HCEC 1CT (cell line): Measurements from ENCODE around the gene ACMSD.

ENCODE experiments used
- DNase-seq: peaks from one replicate; pipeline ENCODE4 v3.0.0-alpha.2; 2017

Gene ACMSD

DNA sequence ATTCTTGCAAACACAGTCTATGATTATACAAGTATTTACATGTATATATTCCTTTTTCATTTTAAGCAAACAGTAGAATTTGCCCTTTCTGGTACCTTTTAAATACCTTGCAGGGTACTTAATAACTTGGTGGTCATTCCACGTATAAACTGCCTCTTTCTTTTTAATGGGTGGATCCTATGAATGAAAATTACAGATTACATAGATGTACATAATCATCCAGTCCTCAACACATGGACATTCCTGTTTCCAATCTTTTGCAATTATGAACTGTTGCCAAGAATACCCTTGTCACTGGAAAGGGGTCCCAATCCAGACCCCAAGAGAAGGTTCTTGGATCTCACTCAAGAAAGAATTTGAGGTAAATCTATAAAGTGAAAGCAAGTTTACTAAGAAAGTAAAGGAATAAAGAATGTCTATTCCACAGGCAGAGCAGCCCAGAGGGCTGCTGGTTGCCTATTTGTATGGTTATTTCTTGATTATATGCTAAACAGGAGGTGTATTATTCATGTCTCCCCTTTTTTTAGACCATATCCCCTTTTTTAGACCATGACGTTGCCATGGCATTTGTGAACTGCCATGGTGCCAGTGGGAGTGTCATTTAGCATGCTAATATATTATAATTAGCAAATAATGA, 72.5 kb downstream of the ACMSD start:
- DNase-seq, result no peak

DNA sequence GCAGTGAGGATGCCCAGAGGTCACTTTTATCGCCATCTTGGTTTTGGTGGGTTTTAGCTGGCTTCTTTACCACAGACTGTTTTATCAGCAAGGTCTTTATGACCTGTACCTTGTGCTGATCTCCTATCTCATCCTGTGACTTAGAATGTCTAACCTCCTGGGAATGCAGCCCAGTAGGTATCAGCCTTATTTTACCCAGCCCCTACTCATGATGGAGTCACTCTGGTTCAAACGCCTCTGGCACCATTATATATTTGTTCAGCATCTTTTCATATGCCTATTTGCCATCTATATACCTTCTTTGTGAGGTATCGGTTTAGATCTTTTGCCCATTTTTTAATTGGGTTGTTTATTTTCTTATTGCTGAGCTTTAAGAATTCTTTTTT, 73.0 kb downstream of the ACMSD start:
- DNase-seq, result no peak

DNA sequence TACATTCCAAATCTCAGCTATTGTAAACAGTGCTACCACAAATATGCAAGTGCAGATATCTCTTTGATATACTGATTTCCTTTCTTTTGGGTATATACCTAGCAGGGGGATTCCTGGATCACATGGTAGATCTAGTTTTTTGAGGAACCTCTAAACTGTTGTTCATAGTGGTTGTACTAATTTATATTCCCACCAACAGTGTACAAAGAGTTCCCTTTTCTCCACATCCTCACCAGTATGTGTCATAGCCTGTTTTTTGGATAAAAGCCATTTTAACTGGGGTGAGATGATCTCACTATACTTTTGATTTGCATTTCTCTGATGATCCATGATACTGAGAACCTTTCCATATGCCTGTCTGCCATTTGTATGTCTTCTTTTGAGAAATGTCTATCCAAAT, 73.9 kb downstream of the ACMSD start:
- DNase-seq, result peak; percentile 71

DNA sequence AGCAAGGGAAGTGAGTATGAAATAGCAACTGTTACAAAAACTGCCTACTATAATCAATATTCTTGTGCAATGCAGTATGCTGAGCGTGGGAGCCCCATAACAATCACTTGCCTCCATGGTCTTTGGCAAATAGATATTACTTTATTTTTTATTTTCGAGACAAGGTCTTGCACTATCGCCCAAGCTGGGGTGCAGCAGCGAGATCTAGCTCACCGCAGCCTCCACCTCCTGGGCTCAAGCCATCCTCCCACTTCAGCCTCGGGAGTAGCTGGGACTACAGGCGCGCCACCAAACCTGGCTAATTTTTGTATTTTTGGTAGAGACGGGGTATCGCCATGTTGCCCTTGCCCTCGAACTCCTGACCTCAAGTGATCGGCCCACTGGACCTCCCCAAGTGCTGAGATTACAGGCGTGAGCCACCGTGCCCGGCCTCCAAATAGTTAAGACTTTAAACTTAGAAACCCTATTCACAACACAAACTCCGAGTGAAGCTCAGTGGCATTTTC, 79.0 kb downstream of the ACMSD start:
- no peak for DNase-seq

DNA sequence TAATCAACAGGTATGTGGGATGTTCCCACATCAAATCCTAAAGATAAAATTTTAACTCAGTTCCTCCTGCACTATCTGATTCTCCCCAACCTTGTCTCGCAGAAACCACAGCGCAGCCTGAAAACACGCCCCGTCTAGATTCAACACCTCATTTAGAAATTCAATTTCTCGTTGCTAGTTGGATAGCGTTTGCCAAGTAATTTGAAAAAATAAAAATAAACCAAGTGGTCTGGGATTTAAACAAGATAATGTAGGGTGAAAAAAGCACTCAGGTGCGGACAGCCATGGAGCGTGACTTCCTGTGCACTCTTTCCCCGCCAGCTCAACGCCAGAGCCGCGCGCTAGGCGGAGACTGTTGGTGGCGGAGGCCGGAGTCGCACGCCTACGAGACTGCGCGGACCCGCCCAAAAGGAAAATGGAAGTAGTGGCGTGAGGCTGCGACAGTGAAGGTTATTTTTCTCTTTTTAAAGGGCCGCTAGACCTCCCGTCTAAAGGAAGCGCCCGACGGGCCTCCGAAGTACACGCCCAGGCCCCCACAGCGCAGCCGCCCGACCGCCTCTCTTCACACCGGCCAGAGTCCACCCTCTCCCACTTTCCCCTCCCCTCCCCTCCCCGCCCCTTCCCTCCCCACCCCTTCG, 79.6 kb downstream of the ACMSD start:
- no peak for DNase-seq

DNA sequence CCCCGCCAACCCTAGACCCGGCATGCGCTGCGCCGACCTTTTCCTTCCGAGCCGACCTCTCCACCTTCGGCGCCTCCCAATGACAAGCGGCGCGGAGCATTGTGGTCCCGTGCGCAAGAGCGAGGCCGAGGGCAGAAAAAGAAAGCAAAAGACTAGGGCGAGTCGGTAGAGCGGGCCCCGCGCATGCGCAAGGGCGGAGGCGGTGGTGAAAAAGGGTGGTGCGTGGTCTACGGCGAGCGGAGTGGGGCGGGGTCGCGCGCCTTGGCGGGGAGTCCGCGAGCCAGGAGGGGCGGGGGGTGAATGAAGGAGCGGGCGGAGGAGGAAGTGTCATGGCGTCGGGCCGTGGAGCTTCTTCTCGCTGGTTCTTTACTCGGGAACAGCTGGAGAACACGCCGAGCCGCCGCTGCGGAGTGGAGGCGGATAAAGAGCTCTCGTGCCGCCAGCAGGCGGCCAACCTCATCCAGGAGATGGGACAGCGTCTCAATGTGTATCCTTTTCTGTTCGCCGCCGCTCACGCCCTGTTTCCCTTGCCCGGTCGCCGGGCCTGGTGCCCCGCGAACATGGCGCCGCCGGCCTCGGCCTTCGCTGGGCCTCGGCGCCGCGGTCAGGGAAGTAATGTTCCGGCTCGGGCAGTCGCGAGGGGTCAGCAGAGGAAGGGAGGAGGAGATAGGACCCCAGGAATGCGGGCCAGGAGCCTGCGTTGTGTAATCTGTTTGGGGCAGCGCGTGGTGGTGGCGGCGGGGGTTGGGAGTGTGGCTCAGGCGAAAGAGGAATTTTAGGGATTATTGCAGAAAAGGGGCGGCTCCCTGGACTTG, 80.3 kb downstream of the ACMSD start, which contains the start of gene CCNT2:
CCNT2 (plus strand) TSS at position 297 of the 815 bp plus-strand sequence; CDS start at position 330, 33 bp downstream.
- DNase-seq, result peak; percentile 99

DNA sequence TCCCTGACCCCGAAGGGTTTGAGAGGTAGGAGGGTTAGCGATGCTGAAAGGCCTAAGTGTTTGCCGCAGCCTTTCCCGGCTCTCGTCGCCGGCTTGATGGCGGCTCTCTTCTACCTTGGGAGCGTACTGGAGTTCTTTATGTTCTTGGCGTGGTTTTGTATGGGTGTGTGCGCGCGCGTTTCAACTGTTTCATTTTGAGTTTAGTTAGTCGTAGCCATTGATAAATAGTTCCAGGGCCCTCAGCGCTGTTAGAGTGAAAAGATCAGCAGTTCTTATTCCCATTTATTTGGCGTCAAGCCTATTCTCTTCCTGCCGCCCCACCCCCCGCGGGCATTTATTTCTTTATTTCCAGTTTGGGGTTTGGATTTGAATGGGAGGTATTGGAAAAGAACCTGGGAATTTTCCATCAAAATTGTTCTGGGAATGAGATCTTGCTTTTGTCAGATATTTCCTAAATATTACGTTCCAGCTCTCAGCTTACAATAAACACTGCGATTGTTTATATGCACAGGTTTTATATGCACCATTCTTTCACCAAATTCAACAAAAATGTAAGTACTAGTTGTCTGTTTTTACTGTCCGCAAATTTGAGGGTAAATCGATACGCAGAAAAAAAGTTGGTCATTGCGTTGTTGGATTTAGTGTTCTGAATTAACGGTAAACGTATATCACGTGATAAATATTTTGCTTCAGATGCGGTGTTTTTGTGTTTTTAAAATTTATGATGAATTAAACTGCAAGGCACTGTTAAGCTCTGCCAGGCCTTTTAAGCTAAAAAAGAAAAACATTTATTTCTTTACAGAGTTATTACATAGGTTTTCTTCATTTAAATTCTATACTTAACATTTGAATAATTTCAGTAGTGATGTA, 81.2 kb downstream of the ACMSD start:
- DNase-seq, result peak; percentile 37

DNA sequence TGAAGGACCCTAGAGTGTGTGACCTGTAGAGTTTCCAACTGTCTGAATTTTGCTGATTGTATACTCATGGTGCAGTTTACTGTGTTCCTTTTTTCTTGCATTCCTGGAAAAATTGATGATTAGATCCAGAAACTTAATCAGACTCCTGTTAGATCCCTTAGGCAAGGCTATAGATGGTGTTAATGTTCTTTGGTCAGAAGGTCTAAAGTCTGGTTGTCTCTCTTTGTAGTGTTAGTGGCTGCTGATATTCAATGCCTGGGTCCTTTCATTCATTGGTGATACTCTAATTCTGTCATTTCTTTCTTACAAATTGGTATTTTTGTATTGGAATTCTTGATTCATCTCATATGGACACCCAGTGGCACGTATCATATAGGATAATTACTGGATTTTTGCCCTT, 86.5 kb downstream of the ACMSD start:
- no peak for DNase-seq

DNA sequence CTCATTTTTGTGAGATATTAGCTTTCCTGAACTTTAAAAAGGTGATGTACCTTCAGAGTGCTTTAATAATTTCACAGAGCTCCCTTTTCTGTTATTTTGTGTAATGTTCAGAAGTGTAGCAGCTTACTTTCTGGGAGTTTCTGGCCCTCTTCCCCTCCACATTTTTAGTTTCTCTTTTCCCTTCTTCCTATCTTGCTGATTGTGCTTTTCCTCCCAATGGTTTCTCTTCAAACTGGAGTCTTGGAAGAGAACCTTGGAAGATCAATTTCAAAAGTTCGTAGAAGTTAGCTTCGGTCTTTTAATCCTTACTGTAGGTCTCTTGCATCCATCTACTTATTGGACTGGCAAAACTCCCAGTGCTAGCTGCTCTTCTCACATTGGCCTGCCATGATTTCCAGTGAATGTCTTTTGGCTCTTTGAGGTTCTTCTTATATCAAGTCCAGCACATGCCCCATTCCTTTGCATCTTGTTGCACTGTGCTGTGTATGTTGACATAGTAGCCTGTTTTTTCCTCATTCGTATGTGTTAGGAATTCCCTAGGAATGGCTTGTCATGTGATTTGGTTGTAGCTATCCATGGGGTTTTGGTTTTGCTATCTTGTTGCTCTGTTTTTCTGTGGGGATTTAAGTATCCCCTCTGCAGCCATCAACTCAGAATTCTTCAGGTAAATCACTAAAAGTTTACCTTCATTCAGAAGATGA, 88.0 kb downstream of the ACMSD start:
- DNase-seq, result peak; percentile 15

DNA sequence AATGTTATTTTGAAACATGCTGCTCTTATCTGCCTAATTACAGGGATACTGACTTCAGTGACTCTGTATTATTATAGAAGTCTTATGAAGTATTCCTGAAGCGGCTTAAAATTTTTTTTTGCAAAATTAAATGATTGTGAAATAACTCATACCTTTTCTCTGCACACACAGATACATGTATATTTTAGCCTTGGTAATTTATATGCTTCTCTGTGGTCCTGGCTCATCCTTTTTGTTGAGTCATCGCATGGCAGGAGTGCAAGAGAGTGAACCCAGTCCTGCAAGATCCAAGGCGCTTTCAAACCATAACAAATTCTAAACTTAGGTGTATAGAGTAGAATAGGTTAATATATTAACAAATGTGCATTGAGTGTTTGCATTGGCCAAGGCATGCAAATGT, 88.8 kb downstream of the ACMSD start:
- peak; percentile 43 for DNase-seq

DNA sequence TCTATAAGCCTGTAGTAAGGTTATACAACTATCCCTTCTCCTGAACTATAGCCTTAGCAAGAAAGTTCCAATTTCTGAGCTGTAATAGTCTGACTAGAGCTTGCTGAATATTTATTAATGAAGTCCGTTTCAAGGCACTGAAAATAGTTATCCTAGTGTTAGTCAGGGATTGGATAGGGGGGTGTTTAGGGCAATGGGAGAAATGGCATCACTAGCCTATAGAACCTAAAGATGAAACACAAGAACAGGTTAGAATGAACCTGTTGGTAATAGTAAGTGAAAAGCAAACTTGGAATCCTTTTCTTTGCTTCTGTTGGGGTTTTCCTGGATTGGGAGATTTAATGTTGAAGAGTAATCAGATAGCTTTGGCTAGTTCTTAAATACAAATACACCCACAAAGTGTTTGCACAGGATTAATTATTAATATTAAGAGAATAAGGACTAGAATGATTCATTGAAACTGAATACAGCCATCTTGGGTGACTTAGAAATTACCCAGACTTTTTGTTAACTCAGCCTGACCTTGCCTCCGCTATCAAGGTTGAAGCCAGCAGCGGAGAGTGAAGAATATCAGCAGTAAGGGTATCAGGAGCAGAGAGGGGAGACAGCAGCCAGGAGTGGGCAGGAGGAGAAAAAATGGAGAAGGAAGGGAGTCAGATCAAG, 94.6 kb downstream of the ACMSD start:
- no peak for DNase-seq

DNA sequence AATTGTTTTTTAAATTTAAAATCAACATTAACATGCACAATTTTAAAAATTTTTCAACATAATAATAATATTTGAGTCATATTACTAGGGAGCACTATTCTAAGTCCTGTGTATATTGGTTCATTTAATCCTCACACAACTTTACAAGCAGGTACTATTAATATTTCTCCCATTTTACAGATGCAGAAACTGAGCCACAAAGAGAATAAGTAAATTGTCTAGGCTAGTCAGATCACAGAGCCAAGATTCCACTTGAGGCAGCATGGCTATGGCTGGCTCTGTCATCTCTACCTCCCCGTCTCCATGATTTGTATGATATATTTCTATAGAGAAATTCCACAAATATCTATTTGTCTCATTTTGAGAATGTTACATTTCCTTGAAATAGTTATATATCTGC, 95.3 kb downstream of the ACMSD start:
- DNase-seq, result no peak

DNA sequence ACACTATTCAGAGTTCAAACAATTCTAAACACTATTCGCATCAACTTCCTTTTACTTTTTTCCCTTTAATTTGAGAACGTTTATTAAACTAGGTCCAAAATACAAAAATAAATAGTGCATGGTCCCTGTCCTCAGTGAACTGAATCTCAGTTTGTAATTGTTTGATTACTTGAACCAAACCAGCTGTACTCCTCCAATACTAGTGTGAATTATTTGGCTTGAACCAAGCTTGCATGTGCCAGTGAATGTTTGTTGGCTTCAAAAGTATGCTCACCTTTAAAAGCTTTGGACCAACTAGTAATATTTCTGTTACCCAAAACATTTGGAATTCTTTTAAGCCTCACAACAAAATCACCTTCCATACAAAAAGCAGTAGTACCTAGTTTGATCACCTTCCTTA, 95.7 kb downstream of the ACMSD start:
- no peak for DNase-seq

DNA sequence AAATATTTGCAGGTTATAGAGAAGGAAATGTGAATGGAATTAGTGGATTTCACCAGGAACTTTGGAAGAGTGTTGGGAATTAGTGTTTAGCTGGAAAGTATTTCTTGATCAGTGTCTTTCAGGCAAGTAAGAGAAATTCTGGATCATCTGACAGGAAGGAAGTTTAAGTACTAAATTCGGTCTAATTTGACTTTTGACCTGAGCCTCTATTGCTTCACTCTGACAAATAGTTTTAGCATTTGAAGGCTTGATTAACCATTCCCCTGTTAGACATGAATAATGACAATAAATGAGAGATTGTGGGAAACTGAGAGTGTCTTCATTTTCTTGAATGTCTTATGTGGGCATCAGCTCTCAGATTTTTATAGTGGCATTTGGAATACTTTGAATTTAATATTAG, 96.2 kb downstream of the ACMSD start:
- peak; percentile 64 for DNase-seq

DNA sequence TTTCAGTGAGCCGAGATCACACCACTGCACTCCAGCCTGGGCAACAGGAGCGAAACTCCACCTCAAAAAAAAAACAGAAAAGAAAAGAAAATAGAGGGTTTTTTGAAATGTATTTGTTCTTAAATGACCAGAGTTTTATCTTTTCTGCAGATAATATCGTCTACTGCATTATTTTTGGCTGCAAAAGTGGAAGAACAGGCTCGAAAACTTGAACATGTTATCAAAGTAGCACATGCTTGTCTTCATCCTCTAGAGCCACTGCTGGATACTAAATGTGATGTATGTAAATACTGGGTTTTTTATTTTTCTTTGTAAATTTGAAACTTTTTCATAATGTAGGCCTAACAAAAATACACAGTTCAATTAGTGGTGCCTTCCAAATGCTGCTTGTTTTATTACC, 98.3 kb downstream of the ACMSD start:
- no peak for DNase-seq

DNA sequence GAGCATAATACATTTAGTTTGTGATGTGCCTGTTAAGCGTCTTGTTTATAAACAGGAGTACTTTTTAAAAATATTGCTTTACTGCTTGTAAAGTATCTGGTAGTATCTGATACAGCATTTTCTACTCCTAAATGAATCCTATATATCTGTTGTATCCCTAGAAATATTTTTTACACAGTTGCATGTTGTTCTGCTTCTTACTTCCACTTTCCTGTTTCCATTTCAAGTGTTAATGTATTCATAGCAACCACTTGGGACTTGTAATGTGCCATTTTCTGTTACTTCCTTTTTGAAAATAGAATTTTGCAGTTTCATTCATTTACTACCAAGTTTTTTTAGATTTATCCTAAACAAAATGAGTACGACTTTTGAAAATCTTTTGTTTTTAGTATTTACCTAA, 105.1 kb downstream of the ACMSD start:
- DNase-seq, result no peak

DNA sequence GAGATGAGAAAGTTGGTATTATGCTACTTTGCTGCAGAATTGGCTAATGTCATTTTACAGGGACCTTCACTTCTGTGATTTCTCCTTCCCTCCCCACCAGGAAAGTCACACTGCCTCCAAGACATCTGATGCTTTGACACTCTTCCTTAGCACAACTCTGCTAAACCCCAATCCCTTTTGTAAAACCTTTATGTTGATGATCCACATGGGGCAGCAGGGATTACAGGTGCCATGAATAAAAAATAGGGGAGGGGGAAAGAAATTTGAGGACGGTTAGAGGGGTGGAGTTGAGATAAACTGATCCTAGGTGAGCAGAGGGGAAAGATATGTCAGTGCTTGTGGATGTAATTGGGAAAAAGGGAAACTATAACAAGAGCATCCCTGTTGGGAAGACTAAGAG, 106.6 kb downstream of the ACMSD start:
- no peak for DNase-seq

DNA sequence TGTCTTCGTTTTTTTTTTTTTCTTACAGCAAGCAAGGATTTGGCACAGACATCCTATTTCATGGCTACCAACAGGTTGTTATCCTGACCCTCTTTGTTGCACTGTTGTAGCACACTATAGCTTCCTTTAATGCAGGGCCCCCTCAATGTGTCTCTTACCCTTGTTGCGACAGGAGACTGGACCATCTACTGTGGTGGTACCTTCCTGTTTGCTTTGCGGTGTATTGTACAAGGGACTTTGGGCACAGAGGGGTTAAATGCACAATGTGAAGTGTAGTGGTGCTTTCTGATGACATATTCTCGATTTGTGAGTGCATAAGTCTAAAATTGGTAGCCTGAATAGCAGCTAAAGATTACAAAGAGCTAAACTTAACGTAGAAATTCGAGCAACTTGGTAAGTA, 107.7 kb downstream of the ACMSD start:
- DNase-seq, result no peak

DNA sequence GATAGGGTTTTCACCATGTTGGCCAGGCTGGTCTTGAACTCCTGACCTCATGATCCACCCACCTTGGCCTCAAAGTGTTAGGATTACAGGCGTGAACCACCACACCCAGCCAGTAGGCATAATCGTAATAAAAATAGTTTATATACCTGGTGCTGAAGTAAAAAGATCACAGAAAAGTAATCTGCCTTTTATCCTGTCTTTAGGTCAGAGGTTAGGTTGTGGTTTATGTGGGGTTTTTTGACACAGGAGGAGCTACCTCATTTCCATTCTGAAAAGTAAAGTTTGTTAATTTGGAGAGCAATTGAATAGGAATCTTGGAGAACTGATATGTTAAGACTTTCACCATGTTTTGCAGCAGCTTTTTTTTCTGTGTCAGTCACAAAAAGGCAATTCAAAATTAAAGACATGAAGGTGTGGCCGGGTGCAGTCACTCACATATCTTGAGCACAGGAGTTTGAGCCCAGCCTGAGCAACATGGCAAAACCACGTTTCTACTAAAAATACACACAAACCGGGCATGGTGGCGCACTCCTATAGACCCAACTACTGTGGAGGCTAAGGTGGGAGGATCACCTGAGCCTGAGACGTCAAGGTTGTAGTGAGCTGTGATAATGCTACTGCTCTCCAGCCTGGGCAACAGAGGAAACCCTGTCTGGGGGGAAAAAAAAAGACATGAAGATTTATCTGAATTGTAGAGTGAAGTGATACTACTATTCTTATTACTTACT, 111.7 kb downstream of the ACMSD start:
- no peak for DNase-seq

DNA sequence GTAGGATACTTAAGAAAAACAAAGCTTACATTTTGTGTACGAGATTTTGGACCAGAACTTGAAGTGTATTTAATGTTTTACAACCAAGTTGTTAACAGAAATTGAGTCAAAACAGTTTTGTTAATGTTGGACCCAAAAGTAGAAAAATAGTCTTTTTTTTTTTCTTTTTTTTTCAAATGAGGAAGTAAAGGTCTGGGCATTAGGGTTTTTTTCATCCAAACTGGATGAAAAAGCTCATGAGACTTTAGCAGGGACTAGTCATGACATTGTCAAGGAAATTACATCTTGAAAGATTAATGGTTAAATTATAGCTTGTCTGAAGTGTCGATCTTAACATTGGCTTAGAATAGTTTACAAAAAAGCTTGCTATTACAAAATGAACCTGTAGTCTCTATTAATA, 112.5 kb downstream of the ACMSD start:
- DNase-seq, result no peak
